HUES6 (cell line): Measurements from ENCODE around the gene CAVIN1.
"Not testable (repeated sequence)": the region's sequence is repeated elsewhere in the genome, so short reads cannot be mapped to it uniquely, and the experiment has no call there.

Source experiments
- H3K27ac ChIP-seq: 2 replicates; pipeline ENCODE4 v1.7.0; 2013; ENCODE audit warnings: low read depth, mild to moderate bottlenecking, low read length, inconsistent platforms
- H3K27me3 ChIP-seq: 2 replicates; pipeline ENCODE4 v1.6.1; 2013; ENCODE audit warnings: low read length; ENCODE audit not compliant: control insufficient read depth, insufficient read depth
- H3K36me3 ChIP-seq: 2 replicates; pipeline ENCODE4 v1.6.1; 2013; ENCODE audit warnings: low read length; ENCODE audit not compliant: control insufficient read depth, insufficient read depth
- H3K4me1 ChIP-seq: 2 replicates; pipeline ENCODE4 v1.6.1; 2013; ENCODE audit warnings: low read length; ENCODE audit not compliant: control insufficient read depth, insufficient read depth
- H3K4me3 ChIP-seq: 2 replicates; pipeline ENCODE4 v1.5.1; 2013; ENCODE audit warnings: low read depth, low read length
- H3K9ac ChIP-seq: one replicate; pipeline ENCODE4 v1.6.1; 2013; ENCODE audit warnings: mild to moderate bottlenecking, low read length
- H3K9me3 ChIP-seq: 2 replicates; pipeline ENCODE4 v1.6.1; 2013; ENCODE audit warnings: low read depth, low read length; ENCODE audit not compliant: control insufficient read depth, insufficient read depth

The CAVIN1 gene

GRCh38 chr17:42454987-42455386 is 31.9 kb upstream of the CAVIN1 start:
- not testable (repeated sequence) for H3K9me3 ChIP-seq, H3K9ac ChIP-seq, H3K4me3 ChIP-seq, H3K27me3 ChIP-seq, H3K36me3 ChIP-seq, H3K27ac ChIP-seq
- peaks cover 13% of the 10 kb centered on the region for H3K4me1 ChIP-seq

GRCh38 chr17:42453439-42453838 is 30.4 kb upstream of the CAVIN1 start:
- no peak overlapping the region for H3K9ac ChIP-seq
- H3K4me3 ChIP-seq, result no peak overlapping the region
- no peaks in the 10 kb centered on the region for H3K27me3 ChIP-seq
- H3K36me3 ChIP-seq, result no peaks in the 10 kb centered on the region
- H3K9me3 ChIP-seq, result no peaks in the 10 kb centered on the region
- no peak overlapping the region for H3K27ac ChIP-seq
- H3K4me1 ChIP-seq, result peaks cover 5% of the 10 kb centered on the region; the same call in 1 of the 2 replicates

GRCh38 chr17:42451270-42451669 is 28.2 kb upstream of the CAVIN1 start:
- H3K27me3 ChIP-seq, H3K9me3 ChIP-seq, H3K4me1 ChIP-seq, H3K9ac ChIP-seq, H3K36me3 ChIP-seq, H3K4me3 ChIP-seq, H3K27ac ChIP-seq: not testable (repeated sequence)

- H3K36me3 ChIP-seq, H3K27ac ChIP-seq, H3K4me1 ChIP-seq, H3K4me3 ChIP-seq, H3K27me3 ChIP-seq, H3K9me3 ChIP-seq, H3K9ac ChIP-seq: not testable (repeated sequence)
Measured at GRCh38 chr17:42449838-42450237, 26.8 kb upstream of the CAVIN1 start.

- not testable (repeated sequence) for H3K36me3 ChIP-seq, H3K27ac ChIP-seq, H3K27me3 ChIP-seq, H3K4me3 ChIP-seq, H3K4me1 ChIP-seq, H3K9ac ChIP-seq, H3K9me3 ChIP-seq
Measured at GRCh38 chr17:42449176-42449575, 26.1 kb upstream of the CAVIN1 start.

- H3K27ac ChIP-seq, result no peak overlapping the region
- no peak overlapping the region for H3K9ac ChIP-seq
- H3K9me3 ChIP-seq, result 0 out of 2 replicates have a peak, but pooled peaks cover under 1% of the 10 kb centered on the region
- H3K4me3 ChIP-seq, result no peak overlapping the region
- H3K27me3 ChIP-seq, result no peaks in the 10 kb centered on the region
- no peaks in the 10 kb centered on the region for H3K36me3 ChIP-seq
- H3K4me1 ChIP-seq, result no peaks in the 10 kb centered on the region
Measured at GRCh38 chr17:42442196-42442565, 19.1 kb upstream of the CAVIN1 start.

- Histone ChIP-seq H3K36me3 (no peaks in the 10 kb centered on the region), H3K4me3 (no peak overlapping the region), H3K4me1 (no peaks in the 10 kb centered on the region), H3K9me3 (no peaks in the 10 kb centered on the region), H3K27ac (no peak overlapping the region), H3K27me3 (no peaks in the 10 kb centered on the region), H3K9ac (no peak overlapping the region)
Measured at GRCh38 chr17:42441371-42442195, 18.5 kb upstream of the CAVIN1 start.

- Histone ChIP-seq H3K4me1 (no peaks in the 10 kb centered on the region), H3K4me3 (no peak overlapping the region), H3K27ac (no peak overlapping the region), H3K9me3 (no peaks in the 10 kb centered on the region), H3K36me3 (no peaks in the 10 kb centered on the region), H3K9ac (no peak overlapping the region), H3K27me3 (no peaks in the 10 kb centered on the region)
Measured at GRCh38 chr17:42438600-42439567, 15.8 kb upstream of the CAVIN1 start.

GRCh38 chr17:42436391-42436790 is 13.3 kb upstream of the CAVIN1 start:
- H3K27ac ChIP-seq, result no peak overlapping the region
- H3K4me3 ChIP-seq, result no peak overlapping the region
- H3K4me1 ChIP-seq, result peaks cover 8% of the 10 kb centered on the region; the same call in 1 of the 2 replicates
- H3K27me3 ChIP-seq, result no peaks in the 10 kb centered on the region
- H3K36me3 ChIP-seq, result no peaks in the 10 kb centered on the region
- H3K9ac ChIP-seq, result no peak overlapping the region
- no peaks in the 10 kb centered on the region for H3K9me3 ChIP-seq

GRCh38 chr17:42431758-42432161 is 8.7 kb upstream of the CAVIN1 start:
- Histone ChIP-seq H3K27me3 (no peaks in the 10 kb centered on the region), H3K9me3 (no peaks in the 10 kb centered on the region), H3K4me1 (peaks cover 15% of the 10 kb centered on the region), H3K36me3 (no peaks in the 10 kb centered on the region), H3K9ac (no peak overlapping the region), H3K27ac (0 out of 2 replicates have a peak overlapping the region, but pooled peaks have one; percentile 13), H3K4me3 (no peak overlapping the region)
